Body of pancreas (tissue), 4 donors: ENCODE measurements around the gene COX6A2. TPM values are rescaled to one million over a fixed set of nuclear protein-coding genes. Genes with fewer than 3 reads are reported as not detected.

ENCODE experiments used
- ATAC-seq: fragments of 150-250 bp; one replicate; pipeline ENCODE4 v1.9.1; 2016
- DNase-seq, 4 donors: peaks; one replicate each; pipeline ENCODE4 v3.0.0-alpha.2; 2019
- H3K27ac ChIP-seq, 4 donors: fragments of 200-600 bp; sonication (generic); 1 replicate in 3 of 4; 2 replicates in 1 of 4; pipeline versions ENCODE4 v1.5.1 to v1.6.1; 2016 to 2019; ENCODE audit warnings: mild to moderate bottlenecking in 1 of 4, mixed read lengths in 1 of 4, moderate library complexity in 1 of 4
- H3K27me3 ChIP-seq, 2 donors: fragments of 200-600 bp; sonication (generic); one replicate each; pipeline ENCODE4 v1.6.0; 2016; ENCODE audit warnings: mild to moderate bottlenecking in 1 of 2
- H3K36me3 ChIP-seq, 2 donors: fragments of 200-600 bp; sonication (generic); replicated peaks in 1 of 2; 2 replicates each; pipeline ENCODE4 v1.5.1; 2016; ENCODE audit warnings: low read depth in 2 of 2; ENCODE audit not compliant: insufficient read depth in 1 of 2
- H3K4me1 ChIP-seq: fragments of 200-600 bp; sonication (generic); one replicate; pipeline ENCODE4 v1.6.0; 2016
- H3K4me3 ChIP-seq, 2 donors: fragments of 200-600 bp; sonication (generic); 1 replicate in 1 of 2; 2 replicates in 1 of 2; pipeline ENCODE4 v1.5.1; 2016 to 2019
- H3K9me3 ChIP-seq, 3 donors: fragments of 200-600 bp; sonication (generic); 1 replicate in 2 of 3; 2 replicates in 1 of 3; pipeline ENCODE4 v1.5.1; 2016
- CTCF ChIP-seq, 7 experiments: fragments of 450-650 bp in 4 of 7; fragments of 200-600 bp in 3 of 7; sonication (generic) in 3 of 7; IDR thresholded peaks; one replicate each; pipeline ENCODE4 v1.5.1; 2016 to 2019; ENCODE audit warnings: antibody characterized with exemption in 7 of 7
- POLR2A ChIP-seq, 3 donors: fragments of 450-650 bp; IDR thresholded peaks; one replicate each; pipeline ENCODE4 v1.6.1; 2016; ENCODE audit warnings: antibody characterized with exemption in 3 of 3, mild to moderate bottlenecking in 2 of 3
- WGBS, 2 donors: methylation state at CpG; one replicate each; pipeline ENCODE4 v1.1.5; 2017; 5-methylcytosine and 5-hydroxymethylcytosine counted together
- intact Hi-C: fragments of 100-400 bp; cut with DNase I; formaldehyde crosslinking; loops from one replicate; pipeline ENCODE4 v1.15.1; 2023
- total RNA-seq, 2 donors: library from RNA; depleted of rRNA; stranded (reverse); fragments of >200 nt; gene quantifications; one replicate each; pipeline ENCODE4 v1.1.0, GENCODE V29; 2016

The COX6A2 gene
- total RNA-seq, 2 donors from 2014 or later: not detected

GRCh38 chr16:31455601-31456314, 27.6 kb upstream of the COX6A2 start:
- no peaks in the 10 kb centered on the region for H3K9me3 ChIP-seq
- H3K4me3 ChIP-seq: no peak overlapping the region
- intact Hi-C loops: no loop called here
- no peak for TF ChIP-seq POLR2A (IDR thresholded peaks at IDR 0.05)
- no peak for TF ChIP-seq CTCF (IDR thresholded peaks at IDR 0.05)
- ATAC-seq (no peak), DNase-seq (no peak)
- no peak overlapping the region for H3K27ac ChIP-seq
- H3K36me3 ChIP-seq: no peaks in the 10 kb centered on the region
- peaks cover 70% of the 10 kb centered on the region for H3K4me1 ChIP-seq
- H3K27me3 ChIP-seq: no peaks in the 10 kb centered on the region
- WGBS, 2 donors: 65 to 76% methylated on average over 17 of the region's 17 CpGs

GRCh38 chr16:31453255-31454204, 25.4 kb upstream of the COX6A2 start:
- Histone ChIP-seq H3K9me3 (no peaks in the 10 kb centered on the region), H3K36me3 (no peaks in the 10 kb centered on the region), H3K27me3 (no peaks in the 10 kb centered on the region), H3K4me3 (no peak overlapping the region), H3K27ac (peak overlapping the region in 2 of 4 donors; percentile 10 to 22), H3K4me1 (peaks cover 62% of the 10 kb centered on the region)
- WGBS, 2 donors: 68 to 79% methylated on average over 20 of the region's 20 CpGs
- no peak for TF ChIP-seq POLR2A (IDR thresholded peaks at IDR 0.05)
- TF ChIP-seq CTCF (IDR thresholded peaks at IDR 0.05): no peak
- intact Hi-C loops: no loop called here
- peak in 1 of 4 donors; percentile 23 for DNase-seq
- ATAC-seq: no peak

- Histone ChIP-seq H3K4me3 (no peak overlapping the region), H3K27me3 (no peaks in the 10 kb centered on the region), H3K36me3 (no peaks in the 10 kb centered on the region), H3K27ac (peak overlapping the region in 2 of 4 donors; percentile 10 to 22), H3K9me3 (no peaks in the 10 kb centered on the region), H3K4me1 (peaks cover 56% of the 10 kb centered on the region)
- intact Hi-C loops: no loop called here
- 50 to 65% methylated on average over 3 of the region's 3 CpGs for WGBS, 2 donors
- DNase-seq: no peak
- TF ChIP-seq CTCF (IDR thresholded peaks at IDR 0.05) (no peak), POLR2A (IDR thresholded peaks at IDR 0.05) (no peak)
- peak; percentile 51 for ATAC-seq
Observed at GRCh38 chr16:31452631-31453106, 24.5 kb upstream of the COX6A2 start.

- 43 to 50% methylated on average over 11 of the region's 11 CpGs for WGBS, 2 donors
- DNase-seq: peak; percentile 54 to 71 (median 68)
- H3K36me3 ChIP-seq: no peaks in the 10 kb centered on the region
- intact Hi-C loops: no loop called here
- H3K9me3 ChIP-seq: no peaks in the 10 kb centered on the region
- no peaks in the 10 kb centered on the region for H3K27me3 ChIP-seq
- peaks cover 48% of the 10 kb centered on the region for H3K4me1 ChIP-seq
- no peak overlapping the region for H3K4me3 ChIP-seq
- H3K27ac ChIP-seq: peak overlapping the region in 1 of 4 donors; percentile 22
- TF ChIP-seq CTCF (IDR thresholded peaks at IDR 0.05) (peak in 6 of 7 experiments; percentile 27 to 51 (median 46)), POLR2A (IDR thresholded peaks at IDR 0.05) (peak in 1 of 3 donors; percentile 12)
- ATAC-seq: peak; percentile 70
Observed at GRCh38 chr16:31451681-31452351, 23.7 kb upstream of the COX6A2 start.
